HG02970 (cell line): ENCODE measurements around the gene FBH1.
"Not testable (repeated sequence)": the region's sequence is repeated elsewhere in the genome, so short reads cannot be mapped to it uniquely, and the experiment has no call there.

Experiments
- ATAC-seq: cut with Tn5 transposase; IDR thresholded peaks from one replicate; pipeline ENCODE4 v1.9.1; 2021; ENCODE audit warnings: mild to moderate bottlenecking, moderate library complexity, moderate number of reproducible peaks; ENCODE audit not compliant: unreplicated experiment, low FRiP score

FBH1 gene

GRCh38 chr10:5873515-5873995 is 16.5 kb upstream of the FBH1 start:
- no peak for ATAC-seq

- ATAC-seq, result no peak
Measured at GRCh38 chr10:5876181-5876768, 13.8 kb upstream of the FBH1 start.

- not testable (repeated sequence) for ATAC-seq
Measured at GRCh38 chr10:5877041-5877440, 13.0 kb upstream of the FBH1 start.

GRCh38 chr10:5882961-5883360 is 7.1 kb upstream of the FBH1 start:
- no peak for ATAC-seq

- ATAC-seq, result no peak
Measured at GRCh38 chr10:5885619-5886018, 4.4 kb upstream of the FBH1 start.

DNA sequence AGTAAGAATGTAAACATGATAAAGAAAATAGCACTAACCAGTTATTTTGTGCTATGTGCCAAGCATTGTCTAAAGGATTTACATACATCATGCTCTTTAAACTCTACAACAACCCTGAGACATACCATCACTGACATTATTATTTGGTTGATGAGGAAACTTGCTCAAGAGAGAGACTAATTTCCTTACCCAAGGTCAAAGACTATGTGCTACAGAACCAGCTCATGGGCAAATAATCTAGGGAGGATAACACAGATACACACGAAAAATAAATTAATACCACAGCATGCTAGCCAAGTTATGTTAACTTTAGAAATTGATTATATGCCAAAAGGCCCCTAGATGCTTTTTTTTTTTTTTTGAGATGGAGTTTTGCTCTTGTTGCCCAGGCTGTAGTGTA is 3.0 kb upstream of the FBH1 start:
- no peak for ATAC-seq

DNA sequence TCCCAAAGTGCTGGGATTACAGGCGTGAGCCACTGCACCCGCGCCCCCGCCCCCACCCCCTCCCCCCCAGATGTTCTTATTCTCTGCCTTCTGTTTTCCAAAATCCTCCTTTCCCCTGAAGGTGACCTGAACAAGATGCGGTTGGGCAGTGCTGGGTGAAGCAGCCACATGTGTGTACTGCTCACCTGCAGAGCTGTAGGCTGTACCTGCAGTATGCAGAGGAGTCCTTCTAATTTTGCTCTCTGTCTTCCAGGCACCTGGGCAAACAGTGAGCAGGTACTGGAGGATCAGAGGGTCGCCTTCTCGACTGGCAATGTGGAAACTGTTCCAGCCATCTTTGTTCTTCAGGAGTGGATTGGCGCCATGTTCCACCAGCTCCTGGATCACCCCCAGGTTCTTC is 2.4 kb upstream of the FBH1 start:
- ATAC-seq, result no peak

GRCh38 chr10:5888351-5888750 is 1.7 kb upstream of the FBH1 start:
- no peak for ATAC-seq

GRCh38 chr10:5888843-5889623 is 1.0 kb upstream of the FBH1 start:
- ATAC-seq, result peak; percentile 18

DNA sequence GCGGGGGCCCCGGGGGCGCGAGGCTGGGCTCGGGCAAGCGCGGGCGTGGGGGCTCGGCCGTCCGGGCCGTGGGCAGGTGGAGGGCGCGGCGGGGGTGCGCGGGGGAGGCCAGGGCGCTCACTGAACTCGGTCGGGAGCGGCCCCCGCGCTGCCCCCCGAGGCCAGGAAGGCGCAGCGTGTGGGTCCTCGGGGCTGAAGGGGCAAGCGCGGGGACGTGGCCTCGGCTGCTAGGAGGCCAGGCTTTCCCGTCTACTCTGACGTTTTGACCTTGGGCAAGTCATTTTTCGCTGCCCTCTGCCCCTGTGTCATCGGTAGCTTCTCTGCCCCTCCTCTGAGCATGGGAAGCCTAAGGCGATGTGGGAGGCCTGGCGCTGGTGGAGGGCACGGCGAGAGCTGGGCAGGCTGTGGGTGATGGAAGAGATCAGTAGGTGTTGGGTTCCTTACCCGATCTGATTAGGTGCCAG is 441 bp downstream of the FBH1 start:
- ATAC-seq, result no peak

DNA sequence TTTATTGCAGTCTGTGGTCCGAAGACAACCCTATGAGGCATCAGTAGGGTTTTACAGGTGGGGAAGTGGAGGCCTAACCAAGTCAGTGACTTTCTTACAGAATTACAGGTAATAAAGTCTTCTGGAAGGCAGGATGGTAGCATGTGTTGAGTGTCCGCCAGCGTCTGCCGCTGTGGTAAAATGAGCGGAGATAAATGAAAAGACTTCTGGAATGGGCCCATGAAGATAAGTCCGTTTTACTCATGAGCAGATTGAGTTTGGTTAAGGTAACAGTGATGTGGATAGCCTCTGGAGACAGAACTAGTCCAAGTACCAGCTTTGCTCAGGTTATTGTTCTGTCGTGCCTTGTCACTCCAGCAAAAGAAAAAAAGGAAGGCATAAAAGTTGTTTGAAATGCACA is 966 bp downstream of the FBH1 start:
- ATAC-seq, result no peak

- no peak for ATAC-seq
Measured at GRCh38 chr10:5892007-5892406, 2.0 kb downstream of the FBH1 start.

DNA sequence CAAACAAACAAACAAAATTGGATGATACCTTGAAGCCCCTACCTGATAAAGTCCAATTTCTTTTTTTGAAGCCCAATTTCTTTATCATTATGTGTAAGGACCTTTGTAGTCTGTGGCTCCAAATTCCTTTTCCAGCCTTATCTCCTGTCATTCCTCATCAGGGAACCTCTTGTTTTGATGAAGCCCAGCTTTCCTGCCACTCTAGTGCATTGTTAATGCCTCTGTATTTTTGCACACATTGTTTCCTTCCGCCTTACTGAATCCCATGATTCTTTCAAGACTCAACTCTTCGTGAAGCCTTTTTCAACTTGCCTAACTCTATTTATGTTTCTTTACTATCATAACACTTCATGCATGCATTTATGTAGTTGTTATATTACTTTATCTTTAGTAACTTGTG is 3.3 kb downstream of the FBH1 start:
- ATAC-seq, result no peak

- ATAC-seq, result no peak
Measured at GRCh38 chr10:5894403-5894802, 4.4 kb downstream of the FBH1 start.

DNA sequence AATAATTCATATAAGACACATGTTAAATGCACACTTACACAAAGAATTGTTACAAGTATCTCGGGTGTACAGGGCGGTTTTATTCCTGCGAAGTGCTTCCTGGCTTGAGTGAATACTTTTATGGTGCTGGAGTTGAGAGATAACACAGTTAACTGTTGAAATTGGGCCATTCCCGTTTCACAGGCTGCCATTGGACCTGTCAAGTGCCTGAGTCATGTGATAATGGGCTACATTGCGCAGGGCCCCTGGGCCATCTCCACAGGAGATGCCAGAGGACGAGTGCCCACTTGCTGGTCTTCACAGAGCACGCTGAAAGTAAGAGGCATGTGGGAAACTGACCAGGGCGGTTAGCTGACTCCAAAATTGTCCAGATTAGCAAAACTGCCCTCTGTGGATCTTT is 4.8 kb downstream of the FBH1 start:
- no peak for ATAC-seq

GRCh38 chr10:5895365-5895764 is 5.3 kb downstream of the FBH1 start:
- ATAC-seq, result no peak

GRCh38 chr10:5895804-5896203 is 5.8 kb downstream of the FBH1 start:
- no peak for ATAC-seq

- no peak for ATAC-seq
Measured at GRCh38 chr10:5896208-5897052, 6.4 kb downstream of the FBH1 start.

DNA sequence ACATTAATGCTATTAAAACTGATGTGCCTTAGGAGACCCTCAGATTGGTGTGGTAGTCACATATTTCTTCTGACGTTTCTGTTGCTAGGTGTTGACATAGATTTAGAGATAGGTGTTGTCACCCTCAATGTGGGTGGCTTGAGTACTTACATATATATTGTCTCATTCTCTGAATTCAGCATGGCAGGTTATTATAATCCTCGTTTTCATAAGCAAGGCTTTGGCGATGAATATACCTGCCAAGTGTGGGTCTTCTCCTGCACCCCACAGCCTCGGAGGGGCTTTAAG is 7.0 kb downstream of the FBH1 start:
- ATAC-seq, result no peak

DNA sequence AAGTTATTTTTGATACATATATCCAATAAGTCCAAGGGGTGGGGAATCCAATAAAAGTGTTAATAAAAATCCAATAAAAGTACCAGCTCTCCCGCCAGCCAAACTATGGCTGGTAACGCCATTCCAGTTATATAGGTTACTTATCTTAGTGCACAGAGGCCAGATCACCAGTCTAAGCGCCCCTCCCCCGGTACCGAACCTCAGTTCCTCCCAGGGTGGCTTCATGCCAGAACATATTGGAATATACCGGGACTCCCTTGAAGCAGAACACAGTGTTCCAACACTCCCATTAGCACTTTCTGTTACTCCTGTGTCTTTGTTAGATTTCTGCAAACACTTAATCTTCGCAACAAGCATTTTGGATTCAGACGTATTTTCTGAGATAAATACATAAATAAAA is 7.5 kb downstream of the FBH1 start:
- no peak for ATAC-seq

- no peak for ATAC-seq
Measured at GRCh38 chr10:5898163-5898562, 8.1 kb downstream of the FBH1 start.
